ENCODE data around the gene ZNF41. TPM values are rescaled to one million over a fixed set of nuclear protein-coding genes. Genes with fewer than 3 reads are reported as not detected.

The ZNF41 gene
- total and polyA plus RNA-seq, 2 of the 8 experiments (the other 6 are each of a cell fraction or from before 2014, with no cell fraction given) = 1.8 to 5.3 TPM

- TF ChIP-seq, protein P1, sequence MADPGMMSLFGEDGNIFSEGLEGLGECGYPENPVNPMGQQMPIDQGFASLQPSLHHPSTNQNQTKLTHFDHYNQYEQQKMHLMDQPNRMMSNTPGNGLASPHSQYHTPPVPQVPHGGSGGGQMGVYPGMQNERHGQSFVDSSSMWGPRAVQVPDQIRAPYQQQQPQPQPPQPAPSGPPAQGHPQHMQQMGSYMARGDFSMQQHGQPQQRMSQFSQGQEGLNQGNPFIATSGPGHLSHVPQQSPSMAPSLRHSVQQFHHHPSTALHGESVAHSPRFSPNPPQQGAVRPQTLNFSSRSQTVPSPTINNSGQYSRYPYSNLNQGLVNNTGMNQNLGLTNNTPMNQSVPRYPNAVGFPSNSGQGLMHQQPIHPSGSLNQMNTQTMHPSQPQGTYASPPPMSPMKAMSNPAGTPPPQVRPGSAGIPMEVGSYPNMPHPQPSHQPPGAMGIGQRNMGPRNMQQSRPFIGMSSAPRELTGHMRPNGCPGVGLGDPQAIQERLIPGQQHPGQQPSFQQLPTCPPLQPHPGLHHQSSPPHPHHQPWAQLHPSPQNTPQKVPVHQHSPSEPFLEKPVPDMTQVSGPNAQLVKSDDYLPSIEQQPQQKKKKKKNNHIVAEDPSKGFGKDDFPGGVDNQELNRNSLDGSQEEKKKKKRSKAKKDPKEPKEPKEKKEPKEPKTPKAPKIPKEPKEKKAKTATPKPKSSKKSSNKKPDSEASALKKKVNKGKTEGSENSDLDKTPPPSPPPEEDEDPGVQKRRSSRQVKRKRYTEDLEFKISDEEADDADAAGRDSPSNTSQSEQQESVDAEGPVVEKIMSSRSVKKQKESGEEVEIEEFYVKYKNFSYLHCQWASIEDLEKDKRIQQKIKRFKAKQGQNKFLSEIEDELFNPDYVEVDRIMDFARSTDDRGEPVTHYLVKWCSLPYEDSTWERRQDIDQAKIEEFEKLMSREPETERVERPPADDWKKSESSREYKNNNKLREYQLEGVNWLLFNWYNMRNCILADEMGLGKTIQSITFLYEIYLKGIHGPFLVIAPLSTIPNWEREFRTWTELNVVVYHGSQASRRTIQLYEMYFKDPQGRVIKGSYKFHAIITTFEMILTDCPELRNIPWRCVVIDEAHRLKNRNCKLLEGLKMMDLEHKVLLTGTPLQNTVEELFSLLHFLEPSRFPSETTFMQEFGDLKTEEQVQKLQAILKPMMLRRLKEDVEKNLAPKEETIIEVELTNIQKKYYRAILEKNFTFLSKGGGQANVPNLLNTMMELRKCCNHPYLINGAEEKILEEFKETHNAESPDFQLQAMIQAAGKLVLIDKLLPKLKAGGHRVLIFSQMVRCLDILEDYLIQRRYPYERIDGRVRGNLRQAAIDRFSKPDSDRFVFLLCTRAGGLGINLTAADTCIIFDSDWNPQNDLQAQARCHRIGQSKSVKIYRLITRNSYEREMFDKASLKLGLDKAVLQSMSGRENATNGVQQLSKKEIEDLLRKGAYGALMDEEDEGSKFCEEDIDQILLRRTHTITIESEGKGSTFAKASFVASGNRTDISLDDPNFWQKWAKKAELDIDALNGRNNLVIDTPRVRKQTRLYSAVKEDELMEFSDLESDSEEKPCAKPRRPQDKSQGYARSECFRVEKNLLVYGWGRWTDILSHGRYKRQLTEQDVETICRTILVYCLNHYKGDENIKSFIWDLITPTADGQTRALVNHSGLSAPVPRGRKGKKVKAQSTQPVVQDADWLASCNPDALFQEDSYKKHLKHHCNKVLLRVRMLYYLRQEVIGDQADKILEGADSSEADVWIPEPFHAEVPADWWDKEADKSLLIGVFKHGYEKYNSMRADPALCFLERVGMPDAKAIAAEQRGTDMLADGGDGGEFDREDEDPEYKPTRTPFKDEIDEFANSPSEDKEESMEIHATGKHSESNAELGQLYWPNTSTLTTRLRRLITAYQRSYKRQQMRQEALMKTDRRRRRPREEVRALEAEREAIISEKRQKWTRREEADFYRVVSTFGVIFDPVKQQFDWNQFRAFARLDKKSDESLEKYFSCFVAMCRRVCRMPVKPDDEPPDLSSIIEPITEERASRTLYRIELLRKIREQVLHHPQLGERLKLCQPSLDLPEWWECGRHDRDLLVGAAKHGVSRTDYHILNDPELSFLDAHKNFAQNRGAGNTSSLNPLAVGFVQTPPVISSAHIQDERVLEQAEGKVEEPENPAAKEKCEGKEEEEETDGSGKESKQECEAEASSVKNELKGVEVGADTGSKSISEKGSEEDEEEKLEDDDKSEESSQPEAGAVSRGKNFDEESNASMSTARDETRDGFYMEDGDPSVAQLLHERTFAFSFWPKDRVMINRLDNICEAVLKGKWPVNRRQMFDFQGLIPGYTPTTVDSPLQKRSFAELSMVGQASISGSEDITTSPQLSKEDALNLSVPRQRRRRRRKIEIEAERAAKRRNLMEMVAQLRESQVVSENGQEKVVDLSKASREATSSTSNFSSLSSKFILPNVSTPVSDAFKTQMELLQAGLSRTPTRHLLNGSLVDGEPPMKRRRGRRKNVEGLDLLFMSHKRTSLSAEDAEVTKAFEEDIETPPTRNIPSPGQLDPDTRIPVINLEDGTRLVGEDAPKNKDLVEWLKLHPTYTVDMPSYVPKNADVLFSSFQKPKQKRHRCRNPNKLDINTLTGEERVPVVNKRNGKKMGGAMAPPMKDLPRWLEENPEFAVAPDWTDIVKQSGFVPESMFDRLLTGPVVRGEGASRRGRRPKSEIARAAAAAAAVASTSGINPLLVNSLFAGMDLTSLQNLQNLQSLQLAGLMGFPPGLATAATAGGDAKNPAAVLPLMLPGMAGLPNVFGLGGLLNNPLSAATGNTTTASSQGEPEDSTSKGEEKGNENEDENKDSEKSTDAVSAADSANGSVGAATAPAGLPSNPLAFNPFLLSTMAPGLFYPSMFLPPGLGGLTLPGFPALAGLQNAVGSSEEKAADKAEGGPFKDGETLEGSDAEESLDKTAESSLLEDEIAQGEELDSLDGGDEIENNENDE (IDR thresholded peaks at IDR 0.05; ENCODE audit: insufficient replicate concordance, low read length) = no peak
- TF ChIP-seq KDM4A (IDR thresholded peaks at IDR 0.05; ENCODE audit: low read depth, low read length, severe bottlenecking) (no peak), RBBP5 (IDR thresholded peaks at IDR 0.05; ENCODE audit: borderline replicate concordance, low read depth, low read length) (no peak), CHD1 (IDR thresholded peaks at IDR 0.05; ENCODE audit: low read depth, low read length) (no peak), TAF7 (optimal IDR thresholded peaks at IDR 0.05; ENCODE audit: borderline replicate concordance, low read depth, low read length) (no peak), CTBP2 (IDR thresholded peaks at IDR 0.05; ENCODE audit: borderline replicate concordance, insufficient read depth, insufficient read length, low read length) (no peak), MAFK (IDR thresholded peaks at IDR 0.05; ENCODE audit: low read depth, low read length) (no peak), EP300 (IDR thresholded peaks at IDR 0.05; ENCODE audit: borderline replicate concordance in 1 of 2, low read depth in 2 of 2, low read length in 2 of 2) (no peak), SIX5 (IDR thresholded peaks at IDR 0.05; ENCODE audit: low read depth, low read length) (no peak), BCL11A (IDR thresholded peaks at IDR 0.05; ENCODE audit: low read depth in 2 of 2, low read length in 2 of 2) (no peak)
Measured at GRCh38 chrX:47452112-47452511, 30.9 kb downstream of the ZNF41 start (continued).

All from H1 (cell line).